OCI-LY1 (cell line): ENCODE measurements around the gene LATS2.

Experiments used
- H2AFZ ChIP-seq: fragments of 200-600 bp; sonication (generic), shearing (Covaris generic); 2 replicates; pipeline ENCODE4 v1.6.0; 2014; ENCODE audit warnings: antibody characterized with exemption, mild to moderate bottlenecking, low read length
- H3F3A ChIP-seq: fragments of 200-600 bp; sonication (generic), shearing (Covaris generic); 2 replicates; pipeline ENCODE4 v1.6.0; 2014; ENCODE audit warnings: mild to moderate bottlenecking, antibody characterized with exemption, low read length, moderate library complexity; ENCODE audit not compliant: insufficient read depth
- H3K27ac ChIP-seq: fragments of 200-600 bp; sonication (generic); 2 replicates; pipeline ENCODE4 v1.5.1; 2014; ENCODE audit warnings: low read length, mixed run types, mild to moderate bottlenecking, low read depth; ENCODE audit not compliant: poor library complexity, severe bottlenecking
- H3K27me3 ChIP-seq: fragments of 200-600 bp; sonication (generic); 2 replicates; pipeline ENCODE4 v1.6.0; 2014; ENCODE audit warnings: antibody characterized with exemption, mild to moderate bottlenecking, low read length, moderate library complexity; ENCODE audit not compliant: insufficient read depth
- H3K36me3 ChIP-seq: fragments of 200-600 bp; sonication (generic); 2 replicates; pipeline ENCODE4 v1.6.1; 2014; ENCODE audit warnings: mild to moderate bottlenecking, antibody characterized with exemption, low read length, moderate library complexity, mixed read lengths; ENCODE audit not compliant: insufficient read depth
- H3K4me1 ChIP-seq: fragments of 200-600 bp; sonication (generic); 2 replicates; pipeline ENCODE4 v1.5.1; 2014; ENCODE audit warnings: mild to moderate bottlenecking, low read length, moderate library complexity; ENCODE audit not compliant: insufficient read depth, severe bottlenecking
- H3K4me2 ChIP-seq: fragments of 200-600 bp; sonication (generic), shearing (Covaris generic); 2 replicates; pipeline ENCODE4 v1.6.1; 2014; ENCODE audit warnings: low read length
- H3K4me3 ChIP-seq: fragments of 200-600 bp; sonication (generic); 2 replicates; pipeline ENCODE4 v1.5.1; 2014; ENCODE audit warnings: low read length, low read depth, mild to moderate bottlenecking, mixed read lengths; ENCODE audit not compliant: poor library complexity, severe bottlenecking
- H3K79me2 ChIP-seq: fragments of 200-600 bp; shearing (Covaris generic); 2 replicates; pipeline ENCODE4 v1.6.1; 2016; ENCODE audit warnings: mixed run types, low read length, mixed read lengths; ENCODE audit not compliant: insufficient read depth
- H3K9ac ChIP-seq: fragments of 200-600 bp; sonication (generic), shearing (Covaris generic); 2 replicates; pipeline ENCODE4 v1.6.1; 2014; ENCODE audit warnings: mild to moderate bottlenecking, low read length, mixed read lengths
- H3K9me2 ChIP-seq: fragments of 200-600 bp; sonication (generic), shearing (Covaris generic); 2 replicates; pipeline ENCODE4 v1.6.1; 2014; ENCODE audit warnings: low read depth, mild to moderate bottlenecking, low read length, mixed read lengths
- H3K9me3 ChIP-seq: fragments of 200-600 bp; shearing (Covaris generic); 2 replicates; pipeline ENCODE4 v1.6.1; 2014; ENCODE audit warnings: low read length, mixed read lengths
- H4K20me1 ChIP-seq: fragments of 200-600 bp; sonication (generic), shearing (Covaris generic); 2 replicates; pipeline ENCODE4 v1.6.0; 2016; ENCODE audit warnings: mild to moderate bottlenecking, low read length; ENCODE audit not compliant: insufficient read depth
- CTCF ChIP-seq: fragments of 200-600 bp; sonication (generic), shearing (Covaris generic); IDR thresholded peaks from 2 replicates; pipeline ENCODE4 v1.5.1; 2017; ENCODE audit warnings: mild to moderate bottlenecking, antibody characterized with exemption, low read length, moderate library complexity, mixed read lengths
- EZH2 ChIP-seq: fragments of 200-600 bp; sonication (generic), shearing (Covaris generic); IDR thresholded peaks from 2 replicates; pipeline ENCODE4 v1.8.0; 2017; ENCODE audit warnings: borderline replicate concordance, mixed run types, mild to moderate bottlenecking, antibody characterized with exemption, low read length, moderate library complexity, mixed read lengths

The LATS2 gene

GRCh38 chr13:21033856-21034602, 27.4 kb downstream of the LATS2 start:
- Histone ChIP-seq H3K4me3 (no peak overlapping the region), H3K9me3 (no peaks in the 10 kb centered on the region), H2AFZ (no peak overlapping the region), H3K4me2 (no peak overlapping the region), H3K79me2 (no peaks in the 10 kb centered on the region), H3F3A (no peaks in the 10 kb centered on the region), H3K9ac (no peak overlapping the region), H3K27ac (no peak overlapping the region), H3K27me3 (no peaks in the 10 kb centered on the region), H4K20me1 (no peaks in the 10 kb centered on the region), H3K9me2 (no peaks in the 10 kb centered on the region), H3K4me1 (no peaks in the 10 kb centered on the region), H3K36me3 (no peaks in the 10 kb centered on the region)
- TF ChIP-seq EZH2 (no peak), CTCF (no peak)

- Histone ChIP-seq H3K27ac (no peak overlapping the region), H3K79me2 (no peaks in the 10 kb centered on the region), H3K9me2 (no peaks in the 10 kb centered on the region), H3K4me2 (no peak overlapping the region), H4K20me1 (no peaks in the 10 kb centered on the region), H3K4me3 (no peak overlapping the region), H3K4me1 (no peaks in the 10 kb centered on the region), H2AFZ (no peak overlapping the region), H3F3A (no peaks in the 10 kb centered on the region), H3K9ac (no peak overlapping the region), H3K27me3 (no peaks in the 10 kb centered on the region), H3K9me3 (no peaks in the 10 kb centered on the region), H3K36me3 (no peaks in the 10 kb centered on the region)
- TF ChIP-seq EZH2, result no peak
- no peak for TF ChIP-seq CTCF
Observed at GRCh38 chr13:21033212-21033840, 28.1 kb downstream of the LATS2 start.

- H4K20me1 ChIP-seq, result no peaks in the 10 kb centered on the region
- no peak overlapping the region for H3K4me2 ChIP-seq
- H3K27me3 ChIP-seq, result no peaks in the 10 kb centered on the region
- TF ChIP-seq EZH2 (no peak), CTCF (no peak)
- H3K9ac ChIP-seq, result no peak overlapping the region
- no peaks in the 10 kb centered on the region for H3F3A ChIP-seq
- H3K4me1 ChIP-seq, result no peaks in the 10 kb centered on the region
- no peak overlapping the region for H2AFZ ChIP-seq
- H3K9me2 ChIP-seq, result no peaks in the 10 kb centered on the region
- H3K79me2 ChIP-seq, result no peaks in the 10 kb centered on the region
- no peak overlapping the region for H3K27ac ChIP-seq
- H3K9me3 ChIP-seq, result no peaks in the 10 kb centered on the region
- no peaks in the 10 kb centered on the region for H3K36me3 ChIP-seq
- no peak overlapping the region for H3K4me3 ChIP-seq
Observed at GRCh38 chr13:21032656-21033055, 28.7 kb downstream of the LATS2 start.
